Activated CD4-positive, alpha-beta memory T cell treated with anti-CD3 and anti-CD28 coated beads, Interleukin-2, amount 10 ng/mL, durations not matched to agents 7 days and 5 days (primary cell): Measurements from ENCODE around the gene IL7R. TPM values are rescaled to one million over a fixed set of nuclear protein-coding genes. Genes with fewer than 3 reads are reported as not detected.
A peak's percentile ranks its signal among the peaks of the same experiment; 100 is the strongest.
"Not testable (repeated sequence)": the region's sequence is repeated elsewhere in the genome, so short reads cannot be mapped to it uniquely, and the experiment has no call there.

ENCODE experiments used
- CTCF ChIA-PET: fragments of 350-600 bp; sonication (Branson Sonifier 250); formaldehyde crosslinking; loops from one replicate; lab custom pipeline; 2021; ENCODE audit warnings: antibody characterized with exemption, inconsistent platforms; lab: Charles Lee
- POLR2A ChIA-PET: fragments of 350-600 bp; sonication (Branson Sonifier 250); formaldehyde crosslinking; loops from one replicate; lab custom pipeline; 2021; ENCODE audit warnings: antibody characterized with exemption; lab: Charles Lee
- DNase-seq: peaks from one replicate; pipeline ENCODE4 v3.0.0-alpha.2; 2020
- H3K27ac Mint-ChIP-seq: one replicate; pipeline ENCODE4 v1.8.0; 2021; ENCODE audit warnings: mild to moderate bottlenecking, mixed read lengths
- H3K27me3 Mint-ChIP-seq: one replicate; pipeline ENCODE4 v1.8.0; 2021; ENCODE audit warnings: mixed read lengths
- H3K36me3 Mint-ChIP-seq: one replicate; pipeline ENCODE4 v1.8.0; 2021; ENCODE audit warnings: low read depth, mixed read lengths
- H3K4me1 Mint-ChIP-seq: one replicate; pipeline ENCODE4 v1.8.0; 2021; ENCODE audit warnings: mixed read lengths
- H3K4me3 Mint-ChIP-seq: one replicate; pipeline ENCODE4 v1.8.0; 2021; ENCODE audit warnings: mild to moderate bottlenecking, mixed read lengths
- H3K9me3 Mint-ChIP-seq: one replicate; pipeline ENCODE4 v1.8.0; 2021; ENCODE audit warnings: mixed read lengths
- total RNA-seq, 2 experiments: library from RNA; stranded (reverse); gene quantifications; one replicate each; pipeline ENCODE4 v1.2.3, GENCODE V29; 2021

IL7R gene
- total RNA-seq, 2 experiments from 2014 or later = 271 to 273 TPM

DNA sequence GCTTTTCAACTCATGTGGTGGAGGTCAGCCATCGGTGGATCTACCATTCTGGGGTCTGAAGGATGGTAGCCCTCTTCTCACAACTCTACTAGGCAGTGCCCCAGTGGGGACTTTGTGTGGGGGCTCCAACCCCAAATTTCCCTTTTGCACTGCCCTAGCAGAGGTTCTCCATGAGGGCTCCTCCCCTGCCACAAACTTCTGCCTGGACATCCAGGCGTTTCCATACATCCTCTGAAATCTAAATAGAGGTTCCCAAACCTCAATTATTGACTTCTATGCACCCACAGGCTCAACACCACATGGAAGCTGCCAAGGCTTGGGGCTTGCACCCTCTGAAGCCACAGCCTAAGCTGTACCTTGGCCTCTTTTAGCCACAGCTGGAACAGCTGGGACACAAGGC, 11.2 kb upstream of the IL7R start:
- H3K27me3 Mint-ChIP-seq, H3K4me3 Mint-ChIP-seq, POLR2A ChIA-PET, DNase-seq, H3K4me1 Mint-ChIP-seq, H3K27ac Mint-ChIP-seq: not testable (repeated sequence)
- peaks cover 51% of the 10 kb centered on the region for H3K9me3 Mint-ChIP-seq
- peaks cover 57% of the 10 kb centered on the region for H3K36me3 Mint-ChIP-seq
- CTCF ChIA-PET = interaction anchor here (0.7 kb wide), 1 partner anchor 700 kb away, joined by 3 read pairs; no protein-coding TSS in a partner anchor

DNA sequence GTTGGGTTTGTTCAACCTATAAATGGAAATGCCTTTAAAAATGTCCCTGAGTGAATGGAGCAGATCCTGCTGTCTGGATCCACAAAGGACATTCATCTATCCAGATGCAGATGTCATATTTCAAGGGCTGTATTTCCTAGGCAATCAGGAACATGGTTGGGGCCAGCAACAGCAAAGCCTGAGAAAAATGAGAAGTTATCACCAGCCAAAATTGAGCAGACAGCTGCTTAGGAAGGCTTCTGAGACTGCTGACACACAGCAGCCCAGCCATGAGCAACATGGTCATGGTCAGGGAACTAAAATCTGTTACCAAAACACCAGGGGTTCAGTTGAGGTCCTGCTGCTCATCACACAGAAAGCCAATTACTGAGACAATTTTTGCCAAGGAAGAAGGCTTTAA, 9.2 kb upstream of the IL7R start:
- Mint-ChIP-seq H3K4me1 (peaks cover 25% of the 10 kb centered on the region), H3K27me3 (no peaks in the 10 kb centered on the region), H3K9me3 (peaks cover 49% of the 10 kb centered on the region), H3K36me3 (peaks cover 53% of the 10 kb centered on the region), H3K4me3 (no peak overlapping the region), H3K27ac (no peak overlapping the region)
- DNase-seq = no peak
- ChIA-PET POLR2A (no interaction called here), CTCF (no interaction called here)

DNA sequence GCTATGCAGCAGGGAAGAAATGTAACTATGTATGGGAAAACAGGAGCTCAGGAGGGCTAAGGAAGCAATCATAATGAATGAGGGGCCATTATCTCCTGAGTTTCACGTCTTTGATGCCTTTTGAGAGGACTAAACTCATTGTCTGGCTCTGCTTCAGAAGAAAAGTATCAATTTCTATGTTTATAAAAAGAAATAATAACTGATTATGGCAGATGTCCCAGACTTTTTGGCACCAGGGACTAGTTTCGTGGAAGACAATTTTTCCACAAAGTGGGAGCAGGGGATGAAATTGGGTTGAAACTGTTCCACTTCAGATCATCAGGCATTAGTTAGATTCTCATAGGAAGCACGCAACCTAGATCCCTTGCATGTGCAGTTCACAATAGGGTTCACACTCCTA, 8.7 kb upstream of the IL7R start:
- DNase-seq = no peak
- ChIA-PET POLR2A (interaction anchor here (16.3 kb wide), 1 partner anchor 22 kb away, joined by 422 read pairs; no protein-coding TSS in a partner anchor), CTCF (no interaction called here)
- no peak overlapping the region for H3K4me3 Mint-ChIP-seq
- H3K9me3 Mint-ChIP-seq = peaks cover 46% of the 10 kb centered on the region
- H3K36me3 Mint-ChIP-seq = peaks cover 53% of the 10 kb centered on the region
- H3K27ac Mint-ChIP-seq = no peak overlapping the region
- peaks cover 29% of the 10 kb centered on the region for H3K4me1 Mint-ChIP-seq
- no peaks in the 10 kb centered on the region for H3K27me3 Mint-ChIP-seq

DNA sequence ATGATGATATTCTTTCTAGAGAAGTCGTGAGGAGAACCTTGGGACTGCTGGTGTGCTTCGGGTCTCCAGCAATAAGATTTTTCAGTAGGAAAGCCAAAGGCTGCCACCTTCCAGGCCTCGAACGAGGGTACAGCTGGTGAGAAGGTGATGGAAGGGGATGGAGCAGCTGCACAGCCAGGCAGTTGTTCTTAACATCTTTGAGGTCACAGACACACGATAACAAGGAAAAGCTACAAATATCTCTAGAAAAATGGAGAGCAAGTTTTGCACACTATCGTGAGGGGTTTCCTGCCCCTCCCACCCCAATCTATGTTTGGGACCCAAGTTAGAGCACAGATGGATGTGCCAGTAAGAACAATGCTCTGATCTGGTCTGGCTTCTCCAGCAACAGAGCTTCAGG, 6.8 kb upstream of the IL7R start:
- POLR2A ChIA-PET = interaction anchor here (0.8 to 16.3 kb wide), 3 partner anchors 24 to 69 kb away, joined by 3 to 422 read pairs (median 4); no protein-coding TSS in a partner anchor
- Mint-ChIP-seq H3K4me3 (no peak overlapping the region), H3K36me3 (peaks cover 44% of the 10 kb centered on the region)

DNA sequence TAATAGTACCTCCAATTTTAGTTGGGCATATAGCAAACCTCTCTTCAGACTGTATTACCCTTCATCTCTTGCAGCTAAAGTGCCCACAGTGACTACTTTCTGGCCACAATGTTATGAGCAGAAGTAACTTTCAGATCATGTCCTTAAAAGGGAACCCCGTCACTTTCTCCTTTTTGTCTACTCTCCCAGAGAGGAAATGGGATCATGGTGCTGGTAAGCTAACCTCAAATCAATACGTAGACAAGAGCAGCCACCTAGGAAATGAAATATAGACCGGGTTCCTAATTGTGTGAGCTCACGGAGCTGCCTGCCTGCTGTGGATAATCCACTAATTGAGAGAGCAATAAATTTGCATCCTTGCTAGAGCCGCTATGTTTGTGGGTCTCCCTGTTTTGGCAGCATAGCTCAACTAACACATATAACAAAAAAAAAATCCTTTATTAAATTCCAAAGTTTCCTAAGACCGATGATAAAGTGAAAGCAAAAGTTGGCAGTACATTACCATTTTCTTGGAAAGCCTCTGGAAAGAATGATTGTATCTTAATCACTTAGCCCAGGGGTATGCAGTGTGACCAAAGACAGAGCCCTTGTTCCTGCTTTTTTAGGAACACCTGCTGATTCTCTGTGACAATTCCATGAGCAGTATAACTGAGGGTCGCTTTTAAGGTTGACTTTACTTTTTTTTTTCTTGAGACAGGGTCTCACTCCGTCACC, 5.6 kb upstream of the IL7R start:
- ChIA-PET POLR2A (interaction anchor here (1.1 to 16.3 kb wide), 9 partner anchors 11 to 178 kb away, joined by 3 to 422 read pairs (median 5); no protein-coding TSS in a partner anchor), CTCF (interaction anchor here (0.5 to 1.2 kb wide), 3 partner anchors 12 to 78 kb away, joined by 3 to 4 read pairs (median 3); no protein-coding TSS in a partner anchor)
- DNase-seq = no peak
- peaks cover 24% of the 10 kb centered on the region for H3K9me3 Mint-ChIP-seq
- no peaks in the 10 kb centered on the region for H3K27me3 Mint-ChIP-seq
- H3K4me1 Mint-ChIP-seq = peaks cover 61% of the 10 kb centered on the region
- H3K36me3 Mint-ChIP-seq = peaks cover 32% of the 10 kb centered on the region
- H3K27ac Mint-ChIP-seq = peak overlapping the region; percentile 27
- H3K4me3 Mint-ChIP-seq = peak overlapping the region; percentile 1

More for the DNA sequence above, 6.8 kb upstream of the IL7R start:
- DNase-seq = no peak
- H3K9me3 Mint-ChIP-seq = peaks cover 35% of the 10 kb centered on the region
- H3K27ac Mint-ChIP-seq = no peak overlapping the region
- CTCF ChIA-PET = no interaction called here
- no peaks in the 10 kb centered on the region for H3K27me3 Mint-ChIP-seq
- peaks cover 48% of the 10 kb centered on the region for H3K4me1 Mint-ChIP-seq

DNA sequence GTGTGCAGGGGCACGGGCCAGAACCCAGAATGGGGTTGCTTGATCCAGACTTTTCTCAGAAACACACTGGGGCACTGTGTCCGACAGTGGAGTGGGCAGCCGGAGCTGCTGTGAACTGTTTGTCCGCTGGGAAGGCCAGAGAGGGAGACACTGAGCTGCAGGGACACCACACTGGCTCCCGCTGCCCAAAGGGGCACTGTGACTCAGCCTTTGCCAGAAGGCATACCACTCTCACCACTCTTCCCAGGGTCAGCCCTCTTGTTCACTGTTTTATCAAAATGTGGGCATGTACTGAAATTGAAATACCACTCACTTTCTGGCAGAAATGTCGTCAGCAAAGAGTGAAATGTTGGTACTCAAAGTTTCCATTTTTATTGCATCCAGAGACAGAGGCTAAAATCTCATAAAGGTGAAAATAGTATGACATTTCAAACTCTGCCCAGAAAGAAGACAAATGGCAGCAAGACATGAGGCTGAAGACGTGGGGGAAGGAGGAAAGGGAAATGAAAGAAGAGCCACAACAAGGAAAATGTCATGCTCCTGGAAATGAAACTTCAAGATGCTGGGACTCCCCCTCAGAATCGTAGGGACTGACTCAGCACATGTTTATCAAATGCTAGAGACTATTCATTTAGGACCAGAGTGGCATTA, 4.5 kb upstream of the IL7R start:
- ChIA-PET POLR2A (interaction anchor here (0.8 to 16.3 kb wide), 10 partner anchors 12 to 179 kb away, joined by 3 to 422 read pairs (median 9); no protein-coding TSS in a partner anchor), CTCF (interaction anchor here (1.2 to 1.3 kb wide), 2 partner anchors 11 to 71 kb away, joined by 3 read pairs; no protein-coding TSS in a partner anchor)
- peaks cover 13% of the 10 kb centered on the region for H3K9me3 Mint-ChIP-seq
- H3K4me3 Mint-ChIP-seq = peak overlapping the region; percentile 79
- peaks cover 25% of the 10 kb centered on the region for H3K36me3 Mint-ChIP-seq
- H3K4me1 Mint-ChIP-seq = peaks cover 71% of the 10 kb centered on the region
- peak overlapping the region; percentile 98 for H3K27ac Mint-ChIP-seq
- DNase-seq = peak; percentile 35
- H3K27me3 Mint-ChIP-seq = no peaks in the 10 kb centered on the region

DNA sequence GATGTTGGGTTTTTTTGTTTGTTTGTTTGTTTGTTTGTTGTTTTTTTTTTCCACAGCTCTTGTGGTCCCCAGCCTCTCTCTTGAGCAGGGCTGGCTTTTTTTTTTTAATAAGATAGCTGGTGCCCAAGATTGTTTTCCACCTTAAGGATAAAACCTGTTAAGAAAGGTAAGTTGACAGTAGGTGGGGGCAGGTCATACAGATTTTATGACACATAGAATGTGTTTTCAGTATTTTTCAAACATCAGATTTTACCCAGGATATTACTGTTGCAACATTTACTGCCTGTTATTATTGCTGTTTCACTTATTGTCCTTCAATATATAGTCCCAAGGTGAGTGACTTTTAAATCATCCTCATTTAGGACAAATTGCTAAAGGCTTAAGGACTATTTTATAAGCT, 3.9 kb upstream of the IL7R start:
- Mint-ChIP-seq H3K27ac (peak overlapping the region; percentile 98), H3K4me3 (peak overlapping the region; percentile 79), H3K9me3 (peaks cover 7% of the 10 kb centered on the region), H3K4me1 (peaks cover 74% of the 10 kb centered on the region), H3K27me3 (no peaks in the 10 kb centered on the region), H3K36me3 (peaks cover 25% of the 10 kb centered on the region)
- POLR2A ChIA-PET = interaction anchor here (0.8 to 16.3 kb wide), 10 partner anchors 12 to 72 kb away, joined by 3 to 422 read pairs (median 10); no protein-coding TSS in a partner anchor
- no peak for DNase-seq
- CTCF ChIA-PET = interaction anchor here (1.3 kb wide), 1 partner anchor 71 kb away, joined by 3 read pairs; no protein-coding TSS in a partner anchor

DNA sequence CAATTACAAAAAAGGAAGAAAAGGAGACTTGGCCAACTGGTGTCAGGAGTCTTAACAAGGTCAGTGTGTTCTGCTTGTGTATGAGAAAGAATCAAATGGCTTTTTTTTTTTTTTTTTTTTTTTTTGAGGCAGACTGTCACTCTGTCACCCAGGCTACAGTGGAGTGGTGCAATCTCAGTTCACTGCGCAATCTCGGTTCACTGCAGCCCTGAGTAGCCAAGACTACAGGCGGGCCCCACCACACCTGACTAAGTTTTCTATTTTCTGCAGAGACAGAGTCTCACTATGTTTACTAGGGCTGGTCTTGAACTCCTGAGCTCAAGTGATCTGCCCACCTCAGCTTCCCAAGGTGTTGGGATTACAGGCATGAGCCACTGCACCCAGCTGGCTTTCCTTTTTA, 3.1 kb upstream of the IL7R start:
- POLR2A ChIA-PET = interaction anchor here (0.7 to 16.3 kb wide), 18 partner anchors 9 to 181 kb away, joined by 3 to 422 read pairs (median 10); no protein-coding TSS in a partner anchor
- Mint-ChIP-seq H3K27ac (peak overlapping the region; percentile 98), H3K4me3 (peak overlapping the region; percentile 79), H3K9me3 (peaks cover 3% of the 10 kb centered on the region), H3K36me3 (peaks cover 21% of the 10 kb centered on the region), H3K4me1 (peaks cover 75% of the 10 kb centered on the region), H3K27me3 (no peaks in the 10 kb centered on the region)
- DNase-seq = peak; percentile 77
- CTCF ChIA-PET = interaction anchor here (0.7 to 7.8 kb wide), 3 partner anchors 43 to 377 kb away, joined by 3 to 87 read pairs (median 3); no protein-coding TSS in a partner anchor

DNA sequence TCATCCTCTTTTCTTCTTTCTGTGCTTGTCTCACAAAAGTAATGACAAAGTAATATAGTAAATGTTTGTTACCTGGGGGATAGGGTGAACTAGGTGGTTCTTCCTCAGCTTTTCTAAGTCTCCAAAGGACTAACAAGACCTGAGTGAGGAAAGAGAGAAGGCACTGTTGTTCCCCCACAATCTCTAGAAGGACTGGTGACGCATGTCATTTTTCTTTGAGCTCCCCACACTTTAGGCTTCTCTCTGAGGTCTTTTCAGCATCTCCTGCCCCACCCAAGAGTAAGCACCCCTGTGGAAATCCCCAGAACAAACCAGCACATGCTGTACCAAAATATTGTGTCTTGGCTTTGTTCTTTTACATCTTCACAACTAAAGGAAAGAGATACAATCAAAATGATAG, 2.4 kb upstream of the IL7R start:
- H3K9me3 Mint-ChIP-seq = peaks cover under 1% of the 10 kb centered on the region
- H3K27me3 Mint-ChIP-seq = no peaks in the 10 kb centered on the region
- H3K36me3 Mint-ChIP-seq = peaks cover 26% of the 10 kb centered on the region
- H3K27ac Mint-ChIP-seq = peak overlapping the region; percentile 98
- DNase-seq = peak; percentile 67
- ChIA-PET CTCF (interaction anchor here (0.7 to 7.8 kb wide), 6 partner anchors 24 to 377 kb away, joined by 3 to 87 read pairs (median 3); no protein-coding TSS in a partner anchor), POLR2A (interaction anchor here (0.5 to 16.3 kb wide), 21 partner anchors 9 to 924 kb away, joined by 3 to 422 read pairs (median 10); partner anchors contain the start of gene SPEF2)
- peak overlapping the region; percentile 79 for H3K4me3 Mint-ChIP-seq
- H3K4me1 Mint-ChIP-seq = peaks cover 80% of the 10 kb centered on the region

DNA sequence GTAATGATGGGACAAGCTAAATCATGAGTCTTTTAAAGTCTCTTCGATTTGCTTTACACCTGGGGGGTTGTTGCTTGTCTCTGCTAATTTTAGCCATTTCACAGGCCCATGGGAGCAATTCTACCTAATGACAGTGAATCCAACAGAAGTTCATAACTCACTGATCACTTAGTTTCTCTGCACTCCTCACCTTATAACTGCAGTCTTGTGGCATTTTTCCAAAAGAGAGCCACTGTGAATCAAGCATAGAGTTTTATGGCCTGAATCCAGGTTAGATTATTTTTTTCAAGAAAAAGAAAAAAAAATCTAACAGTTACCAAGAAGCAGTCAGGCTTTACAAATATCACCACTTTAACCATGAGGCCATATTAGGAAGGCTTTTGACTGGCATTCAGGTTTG, 1.5 kb upstream of the IL7R start:
- Mint-ChIP-seq H3K4me3 (peak overlapping the region; percentile 79), H3K36me3 (peaks cover 34% of the 10 kb centered on the region), H3K27me3 (no peaks in the 10 kb centered on the region), H3K9me3 (no peaks in the 10 kb centered on the region), H3K4me1 (peaks cover 87% of the 10 kb centered on the region), H3K27ac (peak overlapping the region; percentile 98)
- no peak for DNase-seq
- ChIA-PET POLR2A (interaction anchor here (1.2 to 16.3 kb wide), 15 partner anchors 18 to 238 kb away, joined by 3 to 422 read pairs (median 13); partner anchors contain the start of gene SPEF2), CTCF (interaction anchor here (1.0 to 7.8 kb wide), 4 partner anchors 25 to 75 kb away, joined by 3 to 87 read pairs (median 3); no protein-coding TSS in a partner anchor)

DNA sequence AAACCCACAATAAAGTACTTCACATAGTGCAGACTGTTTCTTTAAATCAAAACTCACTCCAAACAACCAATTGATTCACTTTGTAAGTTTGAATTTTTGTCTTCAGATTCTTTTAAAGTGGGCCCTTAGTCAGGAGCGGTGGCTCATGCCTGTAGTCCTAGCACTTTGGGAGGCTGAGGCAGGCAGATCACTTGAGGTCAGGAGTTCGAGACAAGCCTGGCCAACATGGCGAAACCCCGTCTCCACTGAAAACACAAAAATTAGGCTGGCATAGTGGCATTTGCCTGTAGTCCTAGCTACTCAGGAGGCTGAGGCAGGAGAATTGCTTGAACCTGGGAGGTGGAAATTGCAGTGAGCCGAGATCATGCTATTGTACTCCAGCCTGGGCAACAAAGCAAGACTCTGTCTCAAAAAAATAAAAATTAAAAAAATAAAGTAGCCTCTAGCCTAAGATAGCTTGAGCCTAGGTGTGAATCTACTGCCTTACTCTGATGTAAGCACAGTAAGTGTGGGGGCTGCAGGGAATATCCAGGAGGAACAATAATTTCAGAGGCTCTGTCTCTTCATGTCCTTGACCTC, 416 bp upstream of the IL7R start:
- peaks cover 41% of the 10 kb centered on the region for H3K36me3 Mint-ChIP-seq

More for the DNA sequence above, 416 bp upstream of the IL7R start:
- ChIA-PET CTCF (interaction anchor here (1.0 to 7.8 kb wide), 6 partner anchors 22 to 205 kb away, joined by 3 to 87 read pairs (median 6); no protein-coding TSS in a partner anchor), POLR2A (interaction anchor here (0.6 to 16.3 kb wide), 19 partner anchors 18 to 238 kb away, joined by 3 to 422 read pairs (median 10); no protein-coding TSS in a partner anchor)
- not testable (repeated sequence) for H3K27me3 Mint-ChIP-seq, H3K9me3 Mint-ChIP-seq, DNase-seq
- Mint-ChIP-seq H3K27ac (peak overlapping the region; percentile 82), H3K4me3 (peak overlapping the region; percentile 76), H3K4me1 (peaks cover 87% of the 10 kb centered on the region)
